HCT116 (cell line): Measurements from ENCODE around the gene TMEM271. TPM values are rescaled to one million over a fixed set of nuclear protein-coding genes. Genes with fewer than 3 reads are reported as not detected.

ENCODE experiments used
- ATAC-seq: fragments of 200-7000 bp; cut with Tn5 transposase; 2 replicates; pipeline ENCODE4 v1.9.1; 2020; ENCODE audit warnings: mild to moderate bottlenecking, moderate library complexity
- BruUV-seq: library from RNA; stranded (reverse); fragments of 400-500 nt; replicated peaks from 2 replicates; lab custom pipeline; 2021; lab: Mats Ljungman, UMichigan
- CTCF ChIA-PET: fragments of 300-600 bp; sonication (Branson Sonifier 250); formaldehyde crosslinking; loops from one replicate; lab custom pipeline; 2021; ENCODE audit warnings: antibody characterized with exemption; lab: Charles Lee
- POLR2A ChIA-PET: fragments of 300-600, 350-600 bp; sonication (Branson Sonifier 250); formaldehyde crosslinking; loops from one replicate; lab custom pipeline; 2021; ENCODE audit warnings: antibody characterized with exemption; lab: Charles Lee
- RAD21 ChIA-PET, 2 experiments: fragments of 300-600 bp; sonication (Branson Sonifier 250); formaldehyde crosslinking; loops; one replicate each; lab custom pipeline; 2023; ENCODE audit warnings: low total read pairs in 2 of 2; ENCODE audit not compliant: uncharacterized antibody in 2 of 2, unreplicated experiment in 2 of 2, low non-redundant PET in 1 of 2; lab: Charles Lee
- DNase-seq: peaks from one replicate; pipeline ENCODE4 v3.0.0-alpha.2; 2010; ENCODE audit warnings: low read depth, low spot score
- H2AFZ ChIP-seq: fragments of 200-600 bp; shearing (Covaris generic), sonication (generic); 2 replicates; pipeline ENCODE4 v1.6.1; 2017; ENCODE audit warnings: low read depth, mixed run types, mixed read lengths, antibody characterized with exemption, low read length; ENCODE audit not compliant: poor library complexity, severe bottlenecking
- H3K27ac ChIP-seq: 2 replicates; pipeline ENCODE4 v1.5.1; 2012; ENCODE audit warnings: low read depth, low read length
- H3K27me3 ChIP-seq: fragments of 200-600 bp; sonication (generic); 2 replicates; pipeline ENCODE4 v1.6.1; 2016; ENCODE audit warnings: mixed run types, low read length, mixed read lengths; ENCODE audit not compliant: insufficient read depth
- H3K36me3 ChIP-seq, 2 experiments: fragments of 200-500 bp in 1 of 2; fragments of 200-600 bp in 1 of 2; sonication (Bioruptor generic) in 1 of 2; sonication (generic) in 1 of 2; 2 replicates each; pipeline versions ENCODE4 v1.5.1 to v1.6.1; 2014 to 2016; ENCODE audit warnings: low read length in 2 of 2, inconsistent platforms in 1 of 2, mixed read lengths in 1 of 2, mixed run types in 1 of 2; ENCODE audit not compliant: insufficient read depth in 2 of 2, control insufficient read depth in 1 of 2
- H3K4me1 ChIP-seq, 2 experiments: fragments of 200-600 bp in 1 of 2; sonication (generic) in 1 of 2; 2 replicates each; pipeline versions ENCODE4 v1.5.1 to v1.6.1; 2012 to 2017; ENCODE audit warnings: low read length in 2 of 2, inconsistent platforms in 1 of 2, mild to moderate bottlenecking in 1 of 2, mixed read lengths in 1 of 2, mixed run types in 1 of 2, moderate library complexity in 1 of 2; ENCODE audit not compliant: insufficient read depth in 2 of 2, control insufficient read depth in 1 of 2
- H3K4me2 ChIP-seq: fragments of 200-600 bp; sonication (generic); 2 replicates; pipeline ENCODE4 v1.6.1; 2017; ENCODE audit warnings: mixed run types, low read length, mixed read lengths
- H3K4me3 ChIP-seq, 2 experiments: fragments of 200-600 bp in 1 of 2; sonication (generic) in 1 of 2; replicated peaks in 1 of 2; 2 replicates each; pipeline ENCODE4 v1.5.1; 2011 to 2016; ENCODE audit warnings: low read length in 2 of 2, control low read depth in 1 of 2, low read depth in 1 of 2, mild to moderate bottlenecking in 1 of 2, mixed read lengths in 1 of 2, mixed run types in 1 of 2
- H3K79me2 ChIP-seq: fragments of 200-600 bp; sonication (generic); 2 replicates; pipeline ENCODE4 v1.6.1; 2017; ENCODE audit warnings: mild to moderate bottlenecking, mixed run types, low read length, moderate library complexity, mixed read lengths; ENCODE audit not compliant: insufficient read depth
- H3K9ac ChIP-seq: fragments of 200-600 bp; sonication (generic); 2 replicates; pipeline ENCODE4 v1.6.1; 2016; ENCODE audit warnings: low read length, mixed read lengths
- H3K9me2 ChIP-seq: fragments of 200-600 bp; sonication (generic), shearing (Covaris generic); 2 replicates; pipeline ENCODE4 v1.6.1; 2017; ENCODE audit warnings: mixed run types, mild to moderate bottlenecking, moderate library complexity; ENCODE audit not compliant: insufficient read depth
- H3K9me3 ChIP-seq, 2 experiments: fragments of 200-500 bp in 1 of 2; fragments of 200-600 bp in 1 of 2; sonication (Bioruptor generic) in 1 of 2; sonication (generic) in 1 of 2; 2 replicates each; pipeline ENCODE4 v1.6.1; 2014 to 2017; ENCODE audit warnings: low read length in 2 of 2, mixed read lengths in 2 of 2, inconsistent platforms in 1 of 2, low read depth in 1 of 2, mild to moderate bottlenecking in 1 of 2, mixed run types in 1 of 2, moderate library complexity in 1 of 2; ENCODE audit not compliant: control insufficient read depth in 1 of 2, insufficient read depth in 1 of 2
- H4K20me1 ChIP-seq: fragments of 200-600 bp; sonication (generic), shearing (Covaris generic); 2 replicates; pipeline ENCODE4 v1.6.1; 2017; ENCODE audit warnings: mixed run types, mild to moderate bottlenecking, moderate library complexity; ENCODE audit not compliant: insufficient read depth
- ATF3 ChIP-seq: IDR thresholded peaks from 2 replicates; pipeline ENCODE4 v1.6.1; 2012
- ELF1 ChIP-seq: IDR thresholded peaks from 2 replicates; pipeline ENCODE4 v1.6.1; 2012; ENCODE audit warnings: low read depth, borderline replicate concordance
- EZH2 ChIP-seq: fragments of 200-600 bp; sonication (generic); IDR thresholded peaks from 2 replicates; pipeline ENCODE4 v1.6.1; 2017; ENCODE audit warnings: antibody characterized with exemption, mixed run types
- MAX ChIP-seq: IDR thresholded peaks from 2 replicates; pipeline ENCODE4 v1.6.1; 2012
- SP1 ChIP-seq: IDR thresholded peaks from 2 replicates; pipeline ENCODE4 v1.6.1; 2012; ENCODE audit warnings: low read depth
- SRF ChIP-seq: IDR thresholded peaks from 2 replicates; pipeline ENCODE4 v1.6.1; 2012; ENCODE audit warnings: low read depth
- ZBTB33 ChIP-seq: IDR thresholded peaks from 2 replicates; pipeline ENCODE4 v1.6.1; 2011; ENCODE audit warnings: mild to moderate bottlenecking, low read length, moderate library complexity; ENCODE audit not compliant: insufficient replicate concordance; ENCODE audit errors: extremely low read depth
- ZNF274 ChIP-seq: fragments of 200-500 bp; sonication (Bioruptor generic); IDR thresholded peaks from 2 replicates; pipeline ENCODE4 v1.6.1; 2014; ENCODE audit warnings: mild to moderate bottlenecking, low read depth, low read length, inconsistent platforms
- intact Hi-C: fragments of 100-400 bp; cut with micrococcal nuclease; formaldehyde crosslinking; loops from 2 replicates; pipeline ENCODE4 v1.10.0; 2022
- total RNA-seq: library from RNA; stranded (reverse); gene quantifications from one replicate; pipeline ENCODE4 v1.2.1, GENCODE V29; 2021; ENCODE audit not compliant: unreplicated experiment

The TMEM271 gene
- total RNA-seq, 1 experiment from 2014 or later, result not detected

GRCh38 chr4:567457-568350 is 8.4 kb downstream of the TMEM271 start:
- no TSS peak for BruUV-seq
- ATAC-seq, result no peak
- RAD21 ChIA-PET, result no interaction called here

More at GRCh38 chr4:567457-568350, 8.4 kb downstream of the TMEM271 start:
- intact Hi-C loops, result no loop called here
- no peak overlapping the region for H3K4me2 ChIP-seq
- POLR2A ChIA-PET, result no interaction called here
- H3K9ac ChIP-seq, result no peak overlapping the region
- TF ChIP-seq EZH2 (no peak), ELF1 (no peak), SRF (no peak), SP1 (no peak), ATF3 (no peak), MAX (no peak), ZBTB33 (no peak), ZNF274 (no peak)
- H3K36me3 ChIP-seq, result no peaks in the 10 kb centered on the region
- H3K27me3 ChIP-seq, result no peaks in the 10 kb centered on the region
- H4K20me1 ChIP-seq, result no peaks in the 10 kb centered on the region
- H3K4me1 ChIP-seq, result no peaks in the 10 kb centered on the region
- no peak overlapping the region for H2AFZ ChIP-seq
- DNase-seq, result no peak
- CTCF ChIA-PET, result no interaction called here
- no peaks in the 10 kb centered on the region for H3K79me2 ChIP-seq
- no peak overlapping the region for H3K4me3 ChIP-seq
- H3K9me3 ChIP-seq, result peaks cover 0 to 4% of the 10 kb centered on the region in 2 experiments; a peak in 1 of 4 replicates
- no peak overlapping the region for H3K27ac ChIP-seq
- H3K9me2 ChIP-seq, result no peaks in the 10 kb centered on the region
